GM23338 (cell line): ENCODE results near the gene CSF3. TPM values are rescaled to one million over a fixed set of nuclear protein-coding genes. Genes with fewer than 3 reads are reported as not detected.
A peak's percentile ranks its signal among the peaks of the same experiment; 100 is the strongest.

Experiments
- ATAC-seq: fragments of 200-7000 bp; cut with Tn5 transposase; 3 replicates; pipeline ENCODE4 v1.9.1; 2020
- DNase-seq: peaks from one replicate; pipeline ENCODE4 v3.0.0-alpha.2; 2015; ENCODE audit warnings: low spot score
- H2AFZ ChIP-seq: fragments of 200-600 bp; sonication (generic); 2 replicates; pipeline ENCODE4 v1.8.0; 2016; ENCODE audit warnings: antibody characterized with exemption, mild to moderate bottlenecking, moderate library complexity
- H3F3A ChIP-seq: fragments of 200-600 bp; sonication (generic); replicated peaks from 2 replicates; pipeline ENCODE4 v1.8.0; 2017; ENCODE audit warnings: antibody characterized with exemption, mixed run types, low read depth
- H3K27ac ChIP-seq: fragments of 200-600 bp; sonication (generic); 2 replicates; pipeline ENCODE4 v1.6.1; 2016; ENCODE audit warnings: low read depth
- H3K27me3 ChIP-seq: fragments of 200-600 bp; sonication (generic); 2 replicates; pipeline ENCODE4 v1.8.0; 2016; ENCODE audit warnings: mild to moderate bottlenecking, mixed run types, moderate library complexity; ENCODE audit not compliant: insufficient read depth
- H3K36me3 ChIP-seq: fragments of 200-600 bp; sonication (generic); 2 replicates; pipeline ENCODE4 v1.8.0; 2016; ENCODE audit warnings: mild to moderate bottlenecking; ENCODE audit not compliant: insufficient read depth
- H3K4me1 ChIP-seq: fragments of 200-600 bp; sonication (generic); 2 replicates; pipeline ENCODE4 v1.8.0; 2016; ENCODE audit warnings: mild to moderate bottlenecking, moderate library complexity; ENCODE audit not compliant: insufficient read depth
- H3K4me2 ChIP-seq: fragments of 200-600 bp; sonication (generic); 2 replicates; pipeline ENCODE4 v1.7.1; 2017; ENCODE audit warnings: mixed run types
- H3K4me3 ChIP-seq: fragments of 200-600 bp; sonication (generic); 2 replicates; pipeline ENCODE4 v1.6.1; 2016; ENCODE audit warnings: mixed run types
- H3K79me2 ChIP-seq: fragments of 200-600 bp; sonication (generic); replicated peaks from 2 replicates; pipeline ENCODE4 v1.8.0; 2017; ENCODE audit warnings: mild to moderate bottlenecking; ENCODE audit not compliant: insufficient read depth
- H3K9me2 ChIP-seq: fragments of 200-600 bp; sonication (generic); 2 replicates; pipeline ENCODE4 v1.8.0; 2017; ENCODE audit not compliant: insufficient read depth
- H4K20me1 ChIP-seq: fragments of 200-600 bp; sonication (generic); replicated peaks from 2 replicates; pipeline ENCODE4 v1.8.0; 2017; ENCODE audit warnings: mild to moderate bottlenecking; ENCODE audit not compliant: insufficient read depth
- H3K27ac Mint-ChIP-seq: 2 replicates; pipeline ENCODE4 v1.8.0; 2020; ENCODE audit warnings: inconsistent platforms, mild to moderate bottlenecking, moderate library complexity, mixed read lengths
- H3K27me3 Mint-ChIP-seq: 3 replicates; pipeline ENCODE4 v1.8.0; 2022; ENCODE audit warnings: low read depth, mild to moderate bottlenecking, moderate library complexity, mixed read lengths, inconsistent platforms; ENCODE audit not compliant: insufficient read depth, poor library complexity
- H3K36me3 Mint-ChIP-seq: 3 replicates; pipeline ENCODE4 v1.8.0; 2021; ENCODE audit warnings: low read depth, mild to moderate bottlenecking, inconsistent platforms, moderate library complexity, mixed read lengths
- H3K4me1 Mint-ChIP-seq: 3 replicates; pipeline ENCODE4 v1.8.0; 2020; ENCODE audit warnings: mild to moderate bottlenecking, inconsistent platforms, mixed read lengths
- H3K4me3 Mint-ChIP-seq: 3 replicates; pipeline ENCODE4 v1.8.0; 2021; ENCODE audit warnings: moderate library complexity, mild to moderate bottlenecking, inconsistent platforms, mixed read lengths
- H3K9me3 Mint-ChIP-seq: 3 replicates; pipeline ENCODE4 v1.8.0; 2020; ENCODE audit warnings: moderate library complexity, mild to moderate bottlenecking, inconsistent platforms, mixed read lengths
- CREB1 ChIP-seq: fragments of 250-450 bp; sonication (Bioruptor Pico); IDR thresholded peaks from 2 replicates; pipeline ENCODE4 v1.5.0; 2020; ENCODE audit warnings: low read depth, mild to moderate bottlenecking, moderate library complexity
- CTCF ChIP-seq, 2 experiments: fragments of 200-600 bp in 1 of 2; sonication (generic) in 1 of 2; conservative IDR thresholded peaks; 2 replicates each; pipeline versions ENCODE4 v1.5.1 to v1.6.1; 2016 to 2017; ENCODE audit warnings: antibody characterized with exemption in 2 of 2, low read depth in 2 of 2, mild to moderate bottlenecking in 2 of 2, moderate library complexity in 1 of 2
- EZH2 ChIP-seq: fragments of 200-600 bp; sonication (generic); IDR thresholded peaks from one replicate; pipeline ENCODE4 v1.8.0; 2017; ENCODE audit warnings: antibody characterized with exemption, mild to moderate bottlenecking, low read depth; ENCODE audit not compliant: unreplicated experiment
- NANOG ChIP-seq: IDR thresholded peaks from 2 replicates; pipeline ENCODE4 v1.6.1; 2016; ENCODE audit warnings: antibody characterized with exemption, borderline replicate concordance
- STAT1 ChIP-seq: IDR thresholded peaks from one replicate; pipeline ENCODE4 v1.6.1; 2016; ENCODE audit warnings: antibody characterized with exemption; ENCODE audit not compliant: unreplicated experiment
- ZNF331 ChIP-seq: fragments of 250-450 bp; sonication (Bioruptor Pico); IDR thresholded peaks from 2 replicates; pipeline ENCODE4 v1.5.0; 2020; ENCODE audit warnings: low read depth, mild to moderate bottlenecking, moderate library complexity
- polyA plus RNA-seq: library from polyadenylated mRNA; unstranded; fragments of >200 nt; fragmentation: Nextera tagmentation; extraction: Ambion mirVana; gene quantifications from 2 replicates; pipeline ENCODE4 v1.2.1, GENCODE V29; 2016
- total RNA-seq: library from RNA; depleted of rRNA; stranded (reverse); fragments of >200 nt; shearing (Covaris generic); gene quantifications from 2 replicates; pipeline ENCODE4 v1.2.3, GENCODE V29; 2014
- TF ChIP-seq, protein P1 (sequence below): IDR thresholded peaks from one replicate; pipeline ENCODE4 v1.6.1; 2018; ENCODE audit warnings: antibody characterized with exemption; ENCODE audit not compliant: unreplicated experiment
- TF ChIP-seq, protein P2 (sequence below): IDR thresholded peaks from 2 replicates; pipeline ENCODE4 v1.6.1; 2016; ENCODE audit warnings: antibody characterized with exemption
- TF ChIP-seq, protein P3 (sequence below): fragments of 250-450 bp; sonication (Bioruptor Pico); IDR thresholded peaks from 2 replicates; pipeline ENCODE4 v1.5.0; 2020; ENCODE audit warnings: mild to moderate bottlenecking, moderate library complexity

CSF3 gene
- total and polyA plus RNA-seq, 2 experiments from 2014 or later: not detected

GRCh38 chr17:39997543-39997942, 17.7 kb upstream of the CSF3 start (continued):
- TF ChIP-seq, protein P1, sequence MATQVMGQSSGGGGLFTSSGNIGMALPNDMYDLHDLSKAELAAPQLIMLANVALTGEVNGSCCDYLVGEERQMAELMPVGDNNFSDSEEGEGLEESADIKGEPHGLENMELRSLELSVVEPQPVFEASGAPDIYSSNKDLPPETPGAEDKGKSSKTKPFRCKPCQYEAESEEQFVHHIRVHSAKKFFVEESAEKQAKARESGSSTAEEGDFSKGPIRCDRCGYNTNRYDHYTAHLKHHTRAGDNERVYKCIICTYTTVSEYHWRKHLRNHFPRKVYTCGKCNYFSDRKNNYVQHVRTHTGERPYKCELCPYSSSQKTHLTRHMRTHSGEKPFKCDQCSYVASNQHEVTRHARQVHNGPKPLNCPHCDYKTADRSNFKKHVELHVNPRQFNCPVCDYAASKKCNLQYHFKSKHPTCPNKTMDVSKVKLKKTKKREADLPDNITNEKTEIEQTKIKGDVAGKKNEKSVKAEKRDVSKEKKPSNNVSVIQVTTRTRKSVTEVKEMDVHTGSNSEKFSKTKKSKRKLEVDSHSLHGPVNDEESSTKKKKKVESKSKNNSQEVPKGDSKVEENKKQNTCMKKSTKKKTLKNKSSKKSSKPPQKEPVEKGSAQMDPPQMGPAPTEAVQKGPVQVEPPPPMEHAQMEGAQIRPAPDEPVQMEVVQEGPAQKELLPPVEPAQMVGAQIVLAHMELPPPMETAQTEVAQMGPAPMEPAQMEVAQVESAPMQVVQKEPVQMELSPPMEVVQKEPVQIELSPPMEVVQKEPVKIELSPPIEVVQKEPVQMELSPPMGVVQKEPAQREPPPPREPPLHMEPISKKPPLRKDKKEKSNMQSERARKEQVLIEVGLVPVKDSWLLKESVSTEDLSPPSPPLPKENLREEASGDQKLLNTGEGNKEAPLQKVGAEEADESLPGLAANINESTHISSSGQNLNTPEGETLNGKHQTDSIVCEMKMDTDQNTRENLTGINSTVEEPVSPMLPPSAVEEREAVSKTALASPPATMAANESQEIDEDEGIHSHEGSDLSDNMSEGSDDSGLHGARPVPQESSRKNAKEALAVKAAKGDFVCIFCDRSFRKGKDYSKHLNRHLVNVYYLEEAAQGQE: no peak
- TF ChIP-seq ZNF331 (no peak), NANOG (no peak), CTCF (conservative IDR thresholded peaks at IDR 0.05; ENCODE audit: low read depth in 2 of 2) (no peak), STAT1 (no peak), CREB1 (no peak)
- TF ChIP-seq, protein P2, sequence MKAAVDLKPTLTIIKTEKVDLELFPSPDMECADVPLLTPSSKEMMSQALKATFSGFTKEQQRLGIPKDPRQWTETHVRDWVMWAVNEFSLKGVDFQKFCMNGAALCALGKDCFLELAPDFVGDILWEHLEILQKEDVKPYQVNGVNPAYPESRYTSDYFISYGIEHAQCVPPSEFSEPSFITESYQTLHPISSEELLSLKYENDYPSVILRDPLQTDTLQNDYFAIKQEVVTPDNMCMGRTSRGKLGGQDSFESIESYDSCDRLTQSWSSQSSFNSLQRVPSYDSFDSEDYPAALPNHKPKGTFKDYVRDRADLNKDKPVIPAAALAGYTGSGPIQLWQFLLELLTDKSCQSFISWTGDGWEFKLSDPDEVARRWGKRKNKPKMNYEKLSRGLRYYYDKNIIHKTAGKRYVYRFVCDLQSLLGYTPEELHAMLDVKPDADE: no peak

DNA sequence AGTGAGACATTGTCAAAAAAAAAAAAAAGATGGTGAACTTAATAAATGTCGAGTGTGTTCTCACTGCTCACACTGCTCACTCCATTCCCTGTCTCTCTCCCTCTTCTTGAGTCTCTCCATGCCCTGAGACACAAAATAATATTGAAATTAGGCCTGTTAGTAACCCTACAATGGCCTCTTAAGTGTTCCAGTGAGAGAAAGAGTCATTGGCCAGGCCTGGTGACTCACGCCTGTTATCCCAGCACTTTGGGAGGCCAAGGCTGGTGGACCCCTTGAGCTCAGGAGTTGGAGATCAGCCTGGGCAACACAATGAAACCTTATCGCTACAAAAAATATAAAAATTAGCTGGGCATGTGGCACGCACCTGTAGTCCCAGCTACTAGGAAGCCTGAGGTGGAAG, 16.2 kb upstream of the CSF3 start:
- Histone ChIP-seq H3K4me2 (no peak overlapping the region), H3K4me1 (no peaks in the 10 kb centered on the region), H3F3A (peaks cover 8% of the 10 kb centered on the region; the same call in 1 of the 2 replicates), H4K20me1 (no peaks in the 10 kb centered on the region; the same call in none of the 2 replicates), H3K27me3 (no peaks in the 10 kb centered on the region), H3K79me2 (no peaks in the 10 kb centered on the region), H3K9me2 (no peaks in the 10 kb centered on the region), H3K36me3 (peaks cover 16% of the 10 kb centered on the region; the same call in 1 of the 2 replicates), H2AFZ (no peak overlapping the region), H3K4me3 (no peak overlapping the region), H3K27ac (peak overlapping the region; percentile 45; the same call in 1 of the 2 replicates)
- Mint-ChIP-seq H3K4me3 (no peak overlapping the region), H3K36me3 (peaks cover 34% of the 10 kb centered on the region), H3K9me3 (no peaks in the 10 kb centered on the region; the same call in 2 of the 3 replicates), H3K4me1 (no peaks in the 10 kb centered on the region), H3K27ac (peak overlapping the region; percentile 43; the same call in 1 of the 2 replicates), H3K27me3 (peaks cover 9% of the 10 kb centered on the region)
- no peak for DNase-seq
- ATAC-seq: no peak
- TF ChIP-seq, protein P3, sequence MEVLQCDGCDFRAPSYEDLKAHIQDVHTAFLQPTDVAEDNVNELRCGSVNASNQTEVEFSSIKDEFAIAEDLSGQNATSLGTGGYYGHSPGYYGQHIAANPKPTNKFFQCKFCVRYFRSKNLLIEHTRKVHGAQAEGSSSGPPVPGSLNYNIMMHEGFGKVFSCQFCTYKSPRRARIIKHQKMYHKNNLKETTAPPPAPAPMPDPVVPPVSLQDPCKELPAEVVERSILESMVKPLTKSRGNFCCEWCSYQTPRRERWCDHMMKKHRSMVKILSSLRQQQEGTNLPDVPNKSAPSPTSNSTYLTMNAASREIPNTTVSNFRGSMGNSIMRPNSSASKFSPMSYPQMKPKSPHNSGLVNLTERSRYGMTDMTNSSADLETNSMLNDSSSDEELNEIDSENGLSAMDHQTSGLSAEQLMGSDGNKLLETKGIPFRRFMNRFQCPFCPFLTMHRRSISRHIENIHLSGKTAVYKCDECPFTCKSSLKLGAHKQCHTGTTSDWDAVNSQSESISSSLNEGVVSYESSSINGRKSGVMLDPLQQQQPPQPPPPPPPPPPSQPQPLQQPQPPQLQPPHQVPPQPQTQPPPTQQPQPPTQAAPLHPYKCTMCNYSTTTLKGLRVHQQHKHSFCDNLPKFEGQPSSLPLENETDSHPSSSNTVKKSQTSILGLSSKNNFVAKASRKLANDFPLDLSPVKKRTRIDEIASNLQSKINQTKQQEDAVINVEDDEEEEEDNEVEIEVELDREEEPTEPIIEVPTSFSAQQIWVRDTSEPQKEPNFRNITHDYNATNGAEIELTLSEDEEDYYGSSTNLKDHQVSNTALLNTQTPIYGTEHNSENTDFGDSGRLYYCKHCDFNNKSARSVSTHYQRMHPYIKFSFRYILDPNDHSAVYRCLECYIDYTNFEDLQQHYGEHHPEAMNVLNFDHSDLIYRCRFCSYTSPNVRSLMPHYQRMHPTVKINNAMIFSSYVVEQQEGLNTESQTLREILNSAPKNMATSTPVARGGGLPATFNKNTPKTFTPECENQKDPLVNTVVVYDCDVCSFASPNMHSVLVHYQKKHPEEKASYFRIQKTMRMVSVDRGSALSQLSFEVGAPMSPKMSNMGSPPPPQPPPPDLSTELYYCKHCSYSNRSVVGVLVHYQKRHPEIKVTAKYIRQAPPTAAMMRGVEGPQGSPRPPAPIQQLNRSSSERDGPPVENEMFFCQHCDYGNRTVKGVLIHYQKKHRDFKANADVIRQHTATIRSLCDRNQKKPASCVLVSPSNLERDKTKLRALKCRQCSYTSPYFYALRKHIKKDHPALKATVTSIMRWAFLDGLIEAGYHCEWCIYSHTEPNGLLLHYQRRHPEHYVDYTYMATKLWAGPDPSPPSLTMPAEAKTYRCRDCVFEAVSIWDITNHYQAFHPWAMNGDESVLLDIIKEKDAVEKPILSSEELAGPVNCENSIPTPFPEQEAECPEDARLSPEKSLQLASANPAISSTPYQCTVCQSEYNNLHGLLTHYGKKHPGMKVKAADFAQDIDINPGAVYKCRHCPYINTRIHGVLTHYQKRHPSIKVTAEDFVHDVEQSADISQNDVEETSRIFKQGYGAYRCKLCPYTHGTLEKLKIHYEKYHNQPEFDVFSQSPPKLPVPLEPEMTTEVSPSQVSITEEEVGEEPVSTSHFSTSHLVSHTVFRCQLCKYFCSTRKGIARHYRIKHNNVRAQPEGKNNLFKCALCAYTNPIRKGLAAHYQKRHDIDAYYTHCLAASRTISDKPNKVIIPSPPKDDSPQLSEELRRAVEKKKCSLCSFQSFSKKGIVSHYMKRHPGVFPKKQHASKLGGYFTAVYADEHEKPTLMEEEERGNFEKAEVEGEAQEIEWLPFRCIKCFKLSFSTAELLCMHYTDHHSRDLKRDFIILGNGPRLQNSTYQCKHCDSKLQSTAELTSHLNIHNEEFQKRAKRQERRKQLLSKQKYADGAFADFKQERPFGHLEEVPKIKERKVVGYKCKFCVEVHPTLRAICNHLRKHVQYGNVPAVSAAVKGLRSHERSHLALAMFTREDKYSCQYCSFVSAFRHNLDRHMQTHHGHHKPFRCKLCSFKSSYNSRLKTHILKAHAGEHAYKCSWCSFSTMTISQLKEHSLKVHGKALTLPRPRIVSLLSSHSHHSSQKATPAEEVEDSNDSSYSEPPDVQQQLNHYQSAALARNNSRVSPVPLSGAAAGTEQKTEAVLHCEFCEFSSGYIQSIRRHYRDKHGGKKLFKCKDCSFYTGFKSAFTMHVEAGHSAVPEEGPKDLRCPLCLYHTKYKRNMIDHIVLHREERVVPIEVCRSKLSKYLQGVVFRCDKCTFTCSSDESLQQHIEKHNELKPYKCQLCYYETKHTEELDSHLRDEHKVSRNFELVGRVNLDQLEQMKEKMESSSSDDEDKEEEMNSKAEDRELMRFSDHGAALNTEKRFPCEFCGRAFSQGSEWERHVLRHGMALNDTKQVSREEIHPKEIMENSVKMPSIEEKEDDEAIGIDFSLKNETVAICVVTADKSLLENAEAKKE (CRISPR knock-in tag): no peak
- TF ChIP-seq CTCF (conservative IDR thresholded peaks at IDR 0.05; ENCODE audit: low read depth in 2 of 2) (no peak), EZH2 (no peak)
